Measurements from ENCODE around the gene FCN2. TPM values are rescaled to one million over a fixed set of nuclear protein-coding genes. Genes with fewer than 3 reads are reported as not detected.

The FCN2 gene
- total RNA-seq, 4 donors from 2014 or later = 0.93 to 16.5 TPM; not detected in 2

DNA sequence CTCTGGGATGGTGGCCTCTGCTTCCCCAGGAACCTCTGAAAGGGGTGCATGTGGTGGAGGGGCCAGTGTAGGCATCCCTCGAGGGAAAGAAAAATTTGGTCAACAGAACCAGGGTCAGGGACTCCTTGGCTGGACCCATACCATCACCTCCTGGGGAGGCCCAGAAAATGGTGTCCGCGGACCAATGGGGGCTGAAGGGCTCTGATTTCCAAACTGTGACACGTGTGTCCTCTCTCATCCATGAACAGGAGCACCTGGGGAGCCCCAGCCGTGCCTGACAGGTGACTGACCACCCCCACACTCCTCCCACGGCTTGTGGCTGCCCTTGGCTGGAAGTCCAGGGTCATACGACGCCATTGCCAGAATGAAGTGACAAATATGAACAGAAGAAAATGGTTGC lies 3.9 kb downstream of the FCN2 start:
- Histone ChIP-seq H3K27ac (no peak overlapping the region), H3K27me3 (no peaks in the 10 kb centered on the region), H3K36me3 (no peaks in the 10 kb centered on the region), H3K4me1 (peaks cover 6 to 21% of the 10 kb centered on the region in 2 donors), H3K9me3 (no peaks in the 10 kb centered on the region), H3K4me3 (replicated peaks in 1 of 3) (no peak overlapping the region)
- TF ChIP-seq, protein P1, sequence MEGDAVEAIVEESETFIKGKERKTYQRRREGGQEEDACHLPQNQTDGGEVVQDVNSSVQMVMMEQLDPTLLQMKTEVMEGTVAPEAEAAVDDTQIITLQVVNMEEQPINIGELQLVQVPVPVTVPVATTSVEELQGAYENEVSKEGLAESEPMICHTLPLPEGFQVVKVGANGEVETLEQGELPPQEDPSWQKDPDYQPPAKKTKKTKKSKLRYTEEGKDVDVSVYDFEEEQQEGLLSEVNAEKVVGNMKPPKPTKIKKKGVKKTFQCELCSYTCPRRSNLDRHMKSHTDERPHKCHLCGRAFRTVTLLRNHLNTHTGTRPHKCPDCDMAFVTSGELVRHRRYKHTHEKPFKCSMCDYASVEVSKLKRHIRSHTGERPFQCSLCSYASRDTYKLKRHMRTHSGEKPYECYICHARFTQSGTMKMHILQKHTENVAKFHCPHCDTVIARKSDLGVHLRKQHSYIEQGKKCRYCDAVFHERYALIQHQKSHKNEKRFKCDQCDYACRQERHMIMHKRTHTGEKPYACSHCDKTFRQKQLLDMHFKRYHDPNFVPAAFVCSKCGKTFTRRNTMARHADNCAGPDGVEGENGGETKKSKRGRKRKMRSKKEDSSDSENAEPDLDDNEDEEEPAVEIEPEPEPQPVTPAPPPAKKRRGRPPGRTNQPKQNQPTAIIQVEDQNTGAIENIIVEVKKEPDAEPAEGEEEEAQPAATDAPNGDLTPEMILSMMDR (IDR thresholded peaks at IDR 0.05) = no peak
- no peak for TF ChIP-seq POLR2A (IDR thresholded peaks at IDR 0.05)
- DNase-seq = no peak
- intact Hi-C loops (cut with DNase I) = no loop called here
- WGBS, 2 donors = 95 to 96% methylated on average over 8 of the region's 8 CpGs

DNA sequence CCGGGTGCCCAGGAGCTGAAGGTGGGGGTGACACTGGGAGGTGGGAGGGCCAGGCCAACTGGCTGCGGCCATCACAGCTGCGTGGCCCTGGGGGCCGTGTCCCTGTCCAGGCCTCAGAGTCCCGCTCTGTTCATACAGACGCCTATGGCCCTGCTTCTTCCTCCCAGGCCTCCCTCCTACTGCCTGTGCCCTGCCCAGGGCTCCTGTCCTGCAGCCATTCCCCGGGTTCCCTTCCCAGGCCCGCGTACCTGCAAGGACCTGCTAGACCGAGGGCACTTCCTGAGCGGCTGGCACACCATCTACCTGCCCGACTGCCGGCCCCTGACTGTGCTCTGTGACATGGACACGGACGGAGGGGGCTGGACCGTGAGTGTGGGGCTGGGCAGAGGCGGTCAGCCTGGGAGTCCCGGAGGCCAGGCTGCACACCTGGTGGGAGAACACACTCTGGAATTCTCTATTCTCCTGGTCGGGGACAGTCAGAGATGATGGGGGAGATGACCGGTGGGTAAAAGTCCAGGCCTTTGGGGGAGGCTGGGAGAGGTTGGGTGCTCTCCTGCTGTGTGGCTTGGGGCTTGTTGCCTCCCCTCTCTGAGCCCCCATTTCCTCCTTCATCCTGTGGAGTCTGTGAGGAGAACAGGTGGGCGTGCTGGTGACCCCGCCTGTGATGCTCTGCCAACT lies 4.5 kb downstream of the FCN2 start:
- Histone ChIP-seq H3K27me3 (no peaks in the 10 kb centered on the region), H3K4me1 (peaks cover 6 to 19% of the 10 kb centered on the region in 2 donors), H3K4me3 (replicated peaks in 1 of 3) (no peak overlapping the region), H3K36me3 (no peaks in the 10 kb centered on the region), H3K9me3 (no peaks in the 10 kb centered on the region), H3K27ac (no peak overlapping the region)
- 90 to 95% methylated on average over 13 to 22 of the region's 22 CpGs for WGBS, 2 donors
- intact Hi-C loops (cut with DNase I) = no loop called here
- no peak for DNase-seq
- TF ChIP-seq, protein P1 (IDR thresholded peaks at IDR 0.05) = no peak
- TF ChIP-seq POLR2A (IDR thresholded peaks at IDR 0.05) = no peak

DNA sequence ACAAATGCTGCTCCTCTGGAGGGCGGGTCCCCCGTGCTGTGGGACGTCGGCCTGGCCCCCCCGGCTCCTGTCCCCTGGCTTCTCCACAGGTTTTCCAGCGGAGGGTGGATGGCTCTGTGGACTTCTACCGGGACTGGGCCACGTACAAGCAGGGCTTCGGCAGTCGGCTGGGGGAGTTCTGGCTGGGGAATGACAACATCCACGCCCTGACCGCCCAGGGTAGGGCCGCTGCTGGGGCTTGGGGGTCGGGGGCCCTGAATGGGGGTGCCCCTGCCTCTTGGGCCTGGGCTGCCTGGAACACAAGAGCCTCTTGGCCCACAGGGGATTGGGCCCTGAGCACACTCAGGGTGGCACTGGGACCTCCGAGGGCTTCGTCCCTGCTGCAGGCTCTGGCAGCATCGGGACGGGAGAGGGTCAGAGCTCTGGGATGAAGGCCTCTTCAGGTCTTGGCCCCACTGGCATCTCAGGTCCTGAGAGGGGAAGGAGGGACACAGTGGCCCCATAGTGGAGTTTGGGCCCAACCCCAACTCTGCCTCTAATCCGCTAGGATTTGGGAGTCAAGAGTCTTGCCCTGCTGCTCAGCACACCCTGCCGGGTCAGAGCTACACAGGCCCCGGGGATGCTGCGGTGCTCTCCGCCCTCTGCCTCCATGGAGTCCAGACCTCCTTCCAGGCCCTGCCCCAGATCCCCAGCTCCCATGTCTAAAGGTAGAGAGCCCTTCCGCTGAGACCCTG lies 5.2 kb downstream of the FCN2 start:
- DNase-seq = no peak
- 89 to 93% methylated on average over 18 to 19 of the region's 24 CpGs for WGBS, 2 donors
- Histone ChIP-seq H3K27me3 (no peaks in the 10 kb centered on the region), H3K4me3 (replicated peaks in 1 of 3) (no peak overlapping the region), H3K36me3 (no peaks in the 10 kb centered on the region), H3K4me1 (peaks cover 6 to 12% of the 10 kb centered on the region in 2 donors), H3K27ac (no peak overlapping the region), H3K9me3 (no peaks in the 10 kb centered on the region)
- TF ChIP-seq, protein P1 (IDR thresholded peaks at IDR 0.05) = no peak
- no peak for TF ChIP-seq POLR2A (IDR thresholded peaks at IDR 0.05)
- intact Hi-C loops (cut with DNase I) = no loop called here

DNA sequence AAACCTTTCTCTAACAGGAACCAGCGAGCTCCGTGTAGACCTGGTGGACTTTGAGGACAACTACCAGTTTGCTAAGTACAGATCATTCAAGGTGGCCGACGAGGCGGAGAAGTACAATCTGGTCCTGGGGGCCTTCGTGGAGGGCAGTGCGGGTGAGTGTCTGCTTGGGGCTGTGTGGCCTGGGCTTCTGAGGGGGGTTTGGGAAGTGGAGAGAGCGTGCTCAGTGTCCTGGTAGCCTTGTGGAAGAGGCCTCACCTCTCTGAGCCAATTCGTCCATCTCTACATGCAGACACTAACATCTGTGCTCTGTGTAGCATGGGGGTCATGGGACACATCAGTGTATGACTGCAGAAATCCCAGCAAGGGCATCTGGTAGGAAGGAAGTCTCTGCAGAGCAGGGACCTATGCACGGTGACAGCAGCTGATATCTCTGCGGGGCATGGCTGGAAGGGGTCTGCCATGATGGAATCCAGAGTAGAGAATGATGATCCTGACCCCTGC lies 5.9 kb downstream of the FCN2 start:
- Histone ChIP-seq H3K27me3 (no peaks in the 10 kb centered on the region), H3K4me3 (replicated peaks in 1 of 3) (no peak overlapping the region), H3K9me3 (no peaks in the 10 kb centered on the region), H3K27ac (no peak overlapping the region), H3K4me1 (peaks cover 2 to 6% of the 10 kb centered on the region in 2 donors), H3K36me3 (no peaks in the 10 kb centered on the region)
- WGBS, 2 donors = 91 to 97% methylated on average over 11 of the region's 11 CpGs
- intact Hi-C loops (cut with DNase I) = no loop called here
- no peak for DNase-seq
- TF ChIP-seq, protein P1 (IDR thresholded peaks at IDR 0.05) = no peak
- TF ChIP-seq POLR2A (IDR thresholded peaks at IDR 0.05) = no peak

DNA sequence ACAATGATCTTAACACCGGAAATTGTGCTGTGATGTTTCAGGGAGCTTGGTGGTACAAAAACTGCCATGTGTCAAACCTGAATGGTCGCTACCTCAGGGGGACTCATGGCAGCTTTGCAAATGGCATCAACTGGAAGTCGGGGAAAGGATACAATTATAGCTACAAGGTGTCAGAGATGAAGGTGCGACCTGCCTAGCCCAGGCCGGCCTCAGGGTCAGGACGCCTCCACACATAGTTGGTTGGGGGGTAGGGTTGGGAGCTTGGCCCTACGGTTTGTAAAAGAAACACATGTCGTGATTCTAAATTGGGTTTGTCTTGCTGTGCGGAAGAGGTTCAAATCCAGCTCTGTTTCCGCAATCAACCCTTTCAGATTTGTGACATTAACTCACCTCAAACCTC lies 6.6 kb downstream of the FCN2 start:
- no peak for DNase-seq
- Histone ChIP-seq H3K9me3 (no peaks in the 10 kb centered on the region), H3K27ac (no peak overlapping the region), H3K4me1 (no peaks in the 10 kb centered on the region), H3K27me3 (no peaks in the 10 kb centered on the region), H3K4me3 (replicated peaks in 1 of 3) (no peak overlapping the region), H3K36me3 (no peaks in the 10 kb centered on the region)
- WGBS, 2 donors = 91 to 94% methylated on average over 10 of the region's 10 CpGs
- TF ChIP-seq, protein P1 (IDR thresholded peaks at IDR 0.05) = no peak
- TF ChIP-seq POLR2A (IDR thresholded peaks at IDR 0.05) = no peak
- intact Hi-C loops (cut with DNase I) = no loop called here
